Liver (tissue), 9 donors: ENCODE data around the gene MYH14. TPM values are rescaled to one million over a fixed set of nuclear protein-coding genes. Genes with fewer than 3 reads are reported as not detected.
"Not testable (repeated sequence)": the region's sequence is repeated elsewhere in the genome, so short reads cannot be mapped to it uniquely, and the experiment has no call there.

Experiments used
- DNase-seq: peaks from one replicate; pipeline ENCODE4 v3.0.0-alpha.2; 2017; ENCODE audit warnings: low spot score
- H3K27ac ChIP-seq, 2 donors: one replicate each; pipeline ENCODE4 v1.7.0; 2013; ENCODE audit warnings: inconsistent platforms in 2 of 2, low read length in 2 of 2, control low read depth in 1 of 2, low read depth in 1 of 2, mild to moderate bottlenecking in 1 of 2
- H3K27me3 ChIP-seq, 4 donors: one replicate each; pipeline versions ENCODE4 v1.6.1 to v1.7.0; 2013; ENCODE audit warnings: low read length in 3 of 4, inconsistent platforms in 1 of 4, mild to moderate bottlenecking in 1 of 4, moderate library complexity in 1 of 4; ENCODE audit not compliant: control insufficient read depth in 4 of 4, insufficient read depth in 4 of 4
- H3K36me3 ChIP-seq, 4 donors: one replicate each; pipeline versions ENCODE4 v1.6.1 to v1.7.0; 2013; ENCODE audit warnings: low read length in 3 of 4, mild to moderate bottlenecking in 3 of 4, low read depth in 1 of 4, moderate library complexity in 1 of 4; ENCODE audit not compliant: control insufficient read depth in 4 of 4, insufficient read depth in 3 of 4
- H3K4me1 ChIP-seq, 4 donors: one replicate each; pipeline versions ENCODE4 v1.6.1 to v1.7.0; 2013; ENCODE audit warnings: low read length in 3 of 4, mild to moderate bottlenecking in 3 of 4, moderate library complexity in 1 of 4; ENCODE audit not compliant: control insufficient read depth in 4 of 4, insufficient read depth in 4 of 4
- H3K4me3 ChIP-seq, 3 donors: one replicate each; pipeline versions ENCODE4 v1.6.1 to v1.7.0; 2013; ENCODE audit warnings: low read length in 3 of 3, control low read depth in 1 of 3, low read depth in 1 of 3, mild to moderate bottlenecking in 1 of 3
- H3K9ac ChIP-seq, 2 donors: one replicate each; pipeline ENCODE4 v1.7.0; 2013; ENCODE audit warnings: low read length in 2 of 2, mild to moderate bottlenecking in 2 of 2, moderate library complexity in 2 of 2, control low read depth in 1 of 2, low read depth in 1 of 2
- H3K9me3 ChIP-seq, 4 donors: one replicate each; pipeline versions ENCODE4 v1.6.1 to v1.7.0; 2013; ENCODE audit warnings: low read length in 3 of 4; ENCODE audit not compliant: control insufficient read depth in 4 of 4
- EGR1 ChIP-seq, 2 donors: IDR thresholded peaks; 2 replicates each; pipeline ENCODE4 v1.6.1; 2016 to 2018; ENCODE audit warnings: antibody characterized with exemption in 2 of 2, low read depth in 2 of 2
- FOXA1 ChIP-seq: IDR thresholded peaks from 2 replicates; pipeline ENCODE4 v1.6.1; 2016; ENCODE audit warnings: antibody characterized with exemption
- FOXA2 ChIP-seq: IDR thresholded peaks from 2 replicates; pipeline ENCODE4 v1.6.1; 2016; ENCODE audit warnings: antibody characterized with exemption
- GABPA ChIP-seq, 2 donors: IDR thresholded peaks in 1 of 2; conservative IDR thresholded peaks in 1 of 2; 2 replicates each; pipeline ENCODE4 v1.6.1; 2016; ENCODE audit warnings: antibody characterized with exemption in 2 of 2, mild to moderate bottlenecking in 1 of 2, moderate library complexity in 1 of 2
- HNF4A ChIP-seq, 2 donors: conservative IDR thresholded peaks; 2 replicates each; pipeline ENCODE4 v1.6.1; 2016; ENCODE audit warnings: antibody characterized with exemption in 2 of 2, mild to moderate bottlenecking in 2 of 2
- HNF4G ChIP-seq: IDR thresholded peaks from 2 replicates; pipeline ENCODE4 v1.6.1; 2016; ENCODE audit warnings: antibody characterized with exemption
- JUND ChIP-seq, 2 donors: IDR thresholded peaks; 2 replicates each; pipeline ENCODE4 v1.6.1; 2016; ENCODE audit warnings: antibody characterized with exemption in 2 of 2
- NR2F2 ChIP-seq: IDR thresholded peaks from 2 replicates; pipeline ENCODE4 v1.6.1; 2016; ENCODE audit warnings: antibody characterized with exemption
- RAD21 ChIP-seq, 2 donors: IDR thresholded peaks; 2 replicates each; pipeline ENCODE4 v1.6.1; 2016; ENCODE audit warnings: antibody characterized with exemption in 2 of 2, mild to moderate bottlenecking in 2 of 2
- RXRA ChIP-seq, 2 donors: IDR thresholded peaks; 2 replicates each; pipeline ENCODE4 v1.6.1; 2017 to 2018; ENCODE audit warnings: antibody characterized with exemption in 2 of 2, mild to moderate bottlenecking in 1 of 2
- SP1 ChIP-seq: IDR thresholded peaks from 2 replicates; pipeline ENCODE4 v1.6.1; 2018; ENCODE audit warnings: antibody characterized with exemption, mild to moderate bottlenecking
- TAF1 ChIP-seq: conservative IDR thresholded peaks from 2 replicates; pipeline ENCODE4 v1.6.1; 2016; ENCODE audit warnings: antibody characterized with exemption, mild to moderate bottlenecking
- YY1 ChIP-seq: IDR thresholded peaks from 2 replicates; pipeline ENCODE4 v1.6.1; 2016; ENCODE audit warnings: antibody characterized with exemption, mild to moderate bottlenecking
- WGBS: extraction: QIAGEN DNeasy Blood & Tissue Kit; methylation state at CpG from one replicate; pipeline ENCODE4 v1.1.7; 2013; 5-methylcytosine and 5-hydroxymethylcytosine counted together
- polyA plus RNA-seq, 2 donors: library from polyadenylated mRNA; stranded (reverse) in 1 of 2; unstranded in 1 of 2; fragments of 200-250 nt in 1 of 2; fragments of >200 nt in 1 of 2; fragmentation: Nextera tagmentation in 1 of 2; extraction: Ambion mirVana in 1 of 2; gene quantifications; one replicate each; pipeline versions ENCODE4 v1.2.1 to v1.2.3, GENCODE V29; 2013 to 2015
- total RNA-seq, 2 donors: library from RNA; depleted of rRNA; stranded (reverse); fragments of >200 nt; gene quantifications; one replicate each; pipeline ENCODE4 v1.2.3, GENCODE V29; 2014
- TF ChIP-seq, protein P1 (sequence below): IDR thresholded peaks from 2 replicates; pipeline ENCODE4 v1.6.1; 2016; ENCODE audit warnings: antibody characterized with exemption, mild to moderate bottlenecking
- TF ChIP-seq, protein P2 (sequence below): IDR thresholded peaks from 2 replicates; pipeline ENCODE4 v1.6.1; 2016; ENCODE audit warnings: antibody characterized with exemption
- TF ChIP-seq, protein P3 (sequence below): fragments of 150-350 bp; IDR thresholded peaks from 2 replicates; pipeline ENCODE4 v1.5.1; 2017; ENCODE audit warnings: improper control_type of control experiment, low read depth, low read length; ENCODE audit not compliant: missing input control
- TF ChIP-seq, protein P4 (sequence below): IDR thresholded peaks from 2 replicates; pipeline ENCODE4 v1.6.1; 2016; ENCODE audit warnings: antibody characterized with exemption
- TF ChIP-seq, protein P5 (sequence below): IDR thresholded peaks from 2 replicates; pipeline ENCODE4 v1.6.1; 2016; ENCODE audit warnings: antibody characterized with exemption
- donor health status: healthy.
- donor health status: healthy.
- donor health status: healthy.
- donor health status: healthy.
- donor health status: healthy.

MYH14 gene
- total and polyA plus RNA-seq, 4 donors: 12.4 to 37.5 (median 25.5) TPM

DNA sequence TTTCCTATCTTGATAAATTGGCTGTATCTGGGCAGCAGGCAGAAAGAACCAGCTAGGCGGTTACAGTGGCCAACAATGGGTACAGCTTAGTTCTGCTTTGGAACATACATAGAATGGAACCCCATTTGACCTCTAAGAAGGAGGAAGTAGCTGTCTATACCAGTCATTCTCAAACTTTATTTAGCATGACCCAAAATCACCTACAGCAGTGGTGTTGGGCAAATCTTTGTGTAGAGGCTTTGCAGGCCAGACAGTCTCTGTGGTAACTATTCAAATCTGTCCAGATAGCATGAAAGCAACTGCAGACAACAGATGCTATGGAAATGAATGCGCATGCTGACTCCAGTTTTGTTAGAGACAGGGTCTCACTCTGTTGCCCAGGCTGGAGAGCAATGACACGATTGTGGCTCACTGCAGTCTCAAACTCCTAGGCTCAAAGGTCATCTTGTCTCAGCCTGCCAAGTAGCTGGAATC lies 137.7 kb downstream of the MYH14 start:
- Histone ChIP-seq H3K27me3 (no peaks in the 10 kb centered on the region), H3K27ac (no peak overlapping the region), H3K9ac (no peak overlapping the region), H3K9me3 (peaks cover 0 to 3% (median 1%) of the 10 kb centered on the region in 4 donors), H3K4me3 (no peak overlapping the region), H3K36me3 (peaks cover 0 to 2% (median 0%) of the 10 kb centered on the region in 4 donors), H3K4me1 (peaks cover 0 to 3% (median 0%) of the 10 kb centered on the region in 4 donors)
- TF ChIP-seq RXRA (IDR thresholded peaks at IDR 0.05): peak in 1 of 2 donors; percentile 17
- TF ChIP-seq JUND (IDR thresholded peaks at IDR 0.05): no peak
- no peak for DNase-seq
- 73% methylated on average over 3 of the region's 3 CpGs for WGBS

DNA sequence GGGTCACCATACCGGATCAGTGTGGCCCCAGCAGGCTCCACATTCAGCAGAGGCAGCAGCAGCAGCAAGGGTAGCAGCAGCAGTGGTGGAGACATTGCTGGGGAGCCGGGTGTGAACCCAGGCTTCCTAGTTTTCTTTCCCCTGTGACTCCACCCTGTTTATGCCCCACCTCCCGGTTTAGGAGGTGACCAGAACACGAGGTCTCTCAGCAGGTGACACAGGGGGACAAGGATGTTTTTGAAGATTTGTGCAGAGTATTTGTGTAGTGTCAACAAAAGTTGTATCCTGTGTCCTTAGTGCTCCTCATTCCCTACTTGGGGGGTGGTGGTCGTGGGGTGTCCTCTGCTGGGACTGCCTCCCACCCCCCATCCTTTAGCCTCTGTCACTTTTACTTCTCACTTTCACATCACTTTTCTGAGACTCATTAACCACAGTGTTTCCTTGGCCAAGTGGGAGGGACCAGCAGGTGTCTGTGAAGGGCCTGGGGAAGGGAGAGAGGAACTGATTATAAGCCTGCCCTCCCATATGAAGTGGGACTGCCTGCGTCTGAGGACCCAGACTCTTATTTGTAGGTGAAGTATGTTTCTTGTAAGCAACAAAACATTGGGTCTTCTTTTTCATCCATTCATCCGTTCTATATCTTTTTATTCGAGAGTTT lies 141.4 kb downstream of the MYH14 start:
- H3K4me1 ChIP-seq: peaks cover 2 to 19% (median 9%) of the 10 kb centered on the region in 4 donors
- WGBS: 78% methylated on average over 8 of the region's 8 CpGs
- peak overlapping the region in 1 of 3 donors; percentile 23 for H3K4me3 ChIP-seq
- no peaks in the 10 kb centered on the region for H3K27me3 ChIP-seq
- no peak overlapping the region for H3K27ac ChIP-seq
- TF ChIP-seq NR2F2: no peak
- TF ChIP-seq YY1: no peak
- TF ChIP-seq, protein P1, sequence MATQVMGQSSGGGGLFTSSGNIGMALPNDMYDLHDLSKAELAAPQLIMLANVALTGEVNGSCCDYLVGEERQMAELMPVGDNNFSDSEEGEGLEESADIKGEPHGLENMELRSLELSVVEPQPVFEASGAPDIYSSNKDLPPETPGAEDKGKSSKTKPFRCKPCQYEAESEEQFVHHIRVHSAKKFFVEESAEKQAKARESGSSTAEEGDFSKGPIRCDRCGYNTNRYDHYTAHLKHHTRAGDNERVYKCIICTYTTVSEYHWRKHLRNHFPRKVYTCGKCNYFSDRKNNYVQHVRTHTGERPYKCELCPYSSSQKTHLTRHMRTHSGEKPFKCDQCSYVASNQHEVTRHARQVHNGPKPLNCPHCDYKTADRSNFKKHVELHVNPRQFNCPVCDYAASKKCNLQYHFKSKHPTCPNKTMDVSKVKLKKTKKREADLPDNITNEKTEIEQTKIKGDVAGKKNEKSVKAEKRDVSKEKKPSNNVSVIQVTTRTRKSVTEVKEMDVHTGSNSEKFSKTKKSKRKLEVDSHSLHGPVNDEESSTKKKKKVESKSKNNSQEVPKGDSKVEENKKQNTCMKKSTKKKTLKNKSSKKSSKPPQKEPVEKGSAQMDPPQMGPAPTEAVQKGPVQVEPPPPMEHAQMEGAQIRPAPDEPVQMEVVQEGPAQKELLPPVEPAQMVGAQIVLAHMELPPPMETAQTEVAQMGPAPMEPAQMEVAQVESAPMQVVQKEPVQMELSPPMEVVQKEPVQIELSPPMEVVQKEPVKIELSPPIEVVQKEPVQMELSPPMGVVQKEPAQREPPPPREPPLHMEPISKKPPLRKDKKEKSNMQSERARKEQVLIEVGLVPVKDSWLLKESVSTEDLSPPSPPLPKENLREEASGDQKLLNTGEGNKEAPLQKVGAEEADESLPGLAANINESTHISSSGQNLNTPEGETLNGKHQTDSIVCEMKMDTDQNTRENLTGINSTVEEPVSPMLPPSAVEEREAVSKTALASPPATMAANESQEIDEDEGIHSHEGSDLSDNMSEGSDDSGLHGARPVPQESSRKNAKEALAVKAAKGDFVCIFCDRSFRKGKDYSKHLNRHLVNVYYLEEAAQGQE: no peak
- TF ChIP-seq, protein P2, sequence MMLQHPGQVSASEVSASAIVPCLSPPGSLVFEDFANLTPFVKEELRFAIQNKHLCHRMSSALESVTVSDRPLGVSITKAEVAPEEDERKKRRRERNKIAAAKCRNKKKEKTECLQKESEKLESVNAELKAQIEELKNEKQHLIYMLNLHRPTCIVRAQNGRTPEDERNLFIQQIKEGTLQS: no peak
- TF ChIP-seq HNF4A (conservative IDR thresholded peaks at IDR 0.05): no peak
- TF ChIP-seq FOXA1: no peak
- no peak for TF ChIP-seq HNF4G
- TF ChIP-seq GABPA (IDR thresholded peaks at IDR 0.05 in 1 of 2, conservative IDR thresholded peaks at IDR 0.05 in 1 of 2): no peak
- TF ChIP-seq, protein P3, sequence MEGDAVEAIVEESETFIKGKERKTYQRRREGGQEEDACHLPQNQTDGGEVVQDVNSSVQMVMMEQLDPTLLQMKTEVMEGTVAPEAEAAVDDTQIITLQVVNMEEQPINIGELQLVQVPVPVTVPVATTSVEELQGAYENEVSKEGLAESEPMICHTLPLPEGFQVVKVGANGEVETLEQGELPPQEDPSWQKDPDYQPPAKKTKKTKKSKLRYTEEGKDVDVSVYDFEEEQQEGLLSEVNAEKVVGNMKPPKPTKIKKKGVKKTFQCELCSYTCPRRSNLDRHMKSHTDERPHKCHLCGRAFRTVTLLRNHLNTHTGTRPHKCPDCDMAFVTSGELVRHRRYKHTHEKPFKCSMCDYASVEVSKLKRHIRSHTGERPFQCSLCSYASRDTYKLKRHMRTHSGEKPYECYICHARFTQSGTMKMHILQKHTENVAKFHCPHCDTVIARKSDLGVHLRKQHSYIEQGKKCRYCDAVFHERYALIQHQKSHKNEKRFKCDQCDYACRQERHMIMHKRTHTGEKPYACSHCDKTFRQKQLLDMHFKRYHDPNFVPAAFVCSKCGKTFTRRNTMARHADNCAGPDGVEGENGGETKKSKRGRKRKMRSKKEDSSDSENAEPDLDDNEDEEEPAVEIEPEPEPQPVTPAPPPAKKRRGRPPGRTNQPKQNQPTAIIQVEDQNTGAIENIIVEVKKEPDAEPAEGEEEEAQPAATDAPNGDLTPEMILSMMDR: no peak
- TF ChIP-seq RXRA (IDR thresholded peaks at IDR 0.05): no peak
- no peak for TF ChIP-seq RAD21 (IDR thresholded peaks at IDR 0.05)
- TF ChIP-seq FOXA2: no peak
- no peak for TF ChIP-seq JUND (IDR thresholded peaks at IDR 0.05)
- TF ChIP-seq, protein P4, sequence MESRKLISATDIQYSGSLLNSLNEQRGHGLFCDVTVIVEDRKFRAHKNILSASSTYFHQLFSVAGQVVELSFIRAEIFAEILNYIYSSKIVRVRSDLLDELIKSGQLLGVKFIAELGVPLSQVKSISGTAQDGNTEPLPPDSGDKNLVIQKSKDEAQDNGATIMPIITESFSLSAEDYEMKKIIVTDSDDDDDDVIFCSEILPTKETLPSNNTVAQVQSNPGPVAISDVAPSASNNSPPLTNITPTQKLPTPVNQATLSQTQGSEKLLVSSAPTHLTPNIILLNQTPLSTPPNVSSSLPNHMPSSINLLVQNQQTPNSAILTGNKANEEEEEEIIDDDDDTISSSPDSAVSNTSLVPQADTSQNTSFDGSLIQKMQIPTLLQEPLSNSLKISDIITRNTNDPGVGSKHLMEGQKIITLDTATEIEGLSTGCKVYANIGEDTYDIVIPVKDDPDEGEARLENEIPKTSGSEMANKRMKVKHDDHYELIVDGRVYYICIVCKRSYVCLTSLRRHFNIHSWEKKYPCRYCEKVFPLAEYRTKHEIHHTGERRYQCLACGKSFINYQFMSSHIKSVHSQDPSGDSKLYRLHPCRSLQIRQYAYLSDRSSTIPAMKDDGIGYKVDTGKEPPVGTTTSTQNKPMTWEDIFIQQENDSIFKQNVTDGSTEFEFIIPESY: no peak
- no peak for TF ChIP-seq TAF1
- TF ChIP-seq EGR1 (IDR thresholded peaks at IDR 0.05; ENCODE audit: low read depth in 2 of 2): no peak
- TF ChIP-seq, protein P5, sequence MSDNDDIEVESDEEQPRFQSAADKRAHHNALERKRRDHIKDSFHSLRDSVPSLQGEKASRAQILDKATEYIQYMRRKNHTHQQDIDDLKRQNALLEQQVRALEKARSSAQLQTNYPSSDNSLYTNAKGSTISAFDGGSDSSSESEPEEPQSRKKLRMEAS: no peak
- TF ChIP-seq SP1: no peak
- peaks cover 0 to 2% (median 0%) of the 10 kb centered on the region in 4 donors for H3K36me3 ChIP-seq
- H3K9me3 ChIP-seq: peaks cover 0 to 3% (median 1%) of the 10 kb centered on the region in 4 donors
- DNase-seq: no peak
- no peak overlapping the region for H3K9ac ChIP-seq

DNA sequence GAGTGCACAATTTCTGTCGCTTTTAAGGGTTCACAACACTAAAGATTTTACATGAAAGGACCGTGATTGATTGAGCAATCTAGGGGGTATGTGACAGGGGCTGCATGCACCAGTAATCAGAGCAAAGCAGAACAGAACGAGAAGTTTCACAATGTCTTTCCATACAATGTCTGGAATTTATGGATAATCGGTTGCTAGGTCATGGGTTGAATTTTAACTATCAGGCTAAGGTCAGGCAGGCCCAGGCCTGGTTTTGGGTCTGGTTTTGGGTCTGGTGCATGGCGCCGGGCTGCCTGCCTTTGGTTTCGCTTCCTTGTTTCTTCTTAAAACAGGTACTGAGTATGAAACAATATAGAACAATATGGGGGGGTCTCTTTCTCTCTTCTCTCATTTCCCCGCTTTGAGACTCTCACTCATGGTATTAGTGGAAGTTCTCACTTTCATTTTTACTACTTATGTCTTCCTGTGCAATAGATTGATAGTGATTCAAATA lies 143.7 kb downstream of the MYH14 start:
- not testable (repeated sequence) for H3K9me3 ChIP-seq, H3K4me3 ChIP-seq, H3K36me3 ChIP-seq, H3K27me3 ChIP-seq, DNase-seq, H3K27ac ChIP-seq, H3K9ac ChIP-seq
- 72% methylated on average over 8 of the region's 8 CpGs for WGBS
- H3K4me1 ChIP-seq: peaks cover 2 to 16% (median 9%) of the 10 kb centered on the region in 4 donors
